SK-N-MC (cell line): ENCODE results near the gene CACNG8.

Experiments
- EZH2 ChIP-seq: fragments of 200-600 bp; sonication (generic); IDR thresholded peaks from one replicate; pipeline ENCODE4 v1.6.1; 2017; ENCODE audit warnings: antibody characterized with exemption
- POLR2AphosphoS5 ChIP-seq: IDR thresholded peaks from 2 replicates; pipeline ENCODE4 v1.6.1; 2012; ENCODE audit warnings: mild to moderate bottlenecking, low read depth, low read length, borderline replicate concordance

DNA sequence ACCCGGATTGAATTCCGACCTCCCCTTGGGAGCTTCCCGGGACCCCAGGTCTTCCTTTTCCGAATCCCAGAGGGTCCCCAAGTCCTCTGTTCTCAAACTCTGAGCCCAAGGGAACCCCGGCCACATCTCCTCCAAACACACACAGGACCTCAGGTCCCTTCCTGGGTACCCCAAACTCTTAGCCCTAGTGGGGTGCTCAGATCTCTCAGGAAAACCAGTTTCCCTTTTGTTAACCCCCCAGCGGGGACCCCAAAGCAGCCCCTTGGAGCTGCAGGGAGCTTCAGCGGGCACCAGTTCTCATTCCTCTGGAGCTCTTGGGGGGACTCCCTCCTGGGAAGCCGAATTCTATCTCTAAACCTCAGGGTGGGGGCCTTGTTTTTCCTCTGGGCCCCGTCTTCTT, 29.5 kb downstream of the CACNG8 start:
- TF ChIP-seq EZH2 (peak; percentile 58), POLR2AphosphoS5 (no peak)
